Right renal cortex interstitium (tissue), 3 donors: ENCODE results near the gene PDGFD. TPM values are rescaled to one million over a fixed set of nuclear protein-coding genes. Genes with fewer than 3 reads are reported as not detected.

ENCODE experiments used
- DNase-seq, 3 donors: peaks; one replicate each; pipeline ENCODE4 v3.0.0-alpha.2; 2013; ENCODE audit warnings: low read depth in 3 of 3, low spot score in 2 of 3
- polyA plus RNA-seq, 3 donors: library from polyadenylated mRNA; unstranded; fragments of 120-200 nt; gene quantifications; one replicate each; pipeline ENCODE4 v1.2.1, GENCODE V29; 2013; ENCODE audit not compliant: insufficient read length in 3 of 3

PDGFD gene
- polyA plus RNA-seq, 3 donors: 25.2 to 33.0 (median 30.0) TPM

- DNase-seq: no peak
These were observed 154.2 kb downstream of the PDGFD start for GRCh38 chr11:104009744-104010143.

DNA sequence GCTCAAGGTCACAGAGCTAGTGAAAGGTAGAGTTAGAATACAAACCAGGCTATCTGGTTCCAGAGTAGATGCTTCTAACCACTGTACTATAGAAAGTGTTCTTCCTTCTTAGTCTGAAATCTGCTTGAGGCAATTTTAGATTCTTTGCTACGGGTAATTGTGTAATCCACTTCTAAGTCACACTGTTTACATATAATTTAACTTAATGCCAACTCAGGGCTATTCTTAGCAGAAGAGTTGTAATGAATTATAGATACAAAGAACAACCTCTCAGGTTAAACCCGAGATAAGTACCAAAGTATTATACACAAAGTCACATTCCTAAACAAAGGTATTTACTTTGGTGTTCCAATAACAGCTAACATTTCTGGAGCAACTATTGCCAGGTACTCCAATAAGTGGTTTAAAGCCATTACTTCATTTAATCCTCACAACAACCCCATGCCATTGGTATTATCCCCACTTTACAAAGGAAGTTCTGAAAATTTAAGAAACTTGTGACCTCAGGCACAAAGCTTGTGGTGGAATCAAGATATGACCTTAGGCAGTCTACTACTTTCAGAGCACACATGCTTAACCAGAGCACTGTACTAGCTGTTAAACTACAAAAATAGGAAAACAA lies 158.6 kb downstream of the PDGFD start:
- no peak for DNase-seq

DNA sequence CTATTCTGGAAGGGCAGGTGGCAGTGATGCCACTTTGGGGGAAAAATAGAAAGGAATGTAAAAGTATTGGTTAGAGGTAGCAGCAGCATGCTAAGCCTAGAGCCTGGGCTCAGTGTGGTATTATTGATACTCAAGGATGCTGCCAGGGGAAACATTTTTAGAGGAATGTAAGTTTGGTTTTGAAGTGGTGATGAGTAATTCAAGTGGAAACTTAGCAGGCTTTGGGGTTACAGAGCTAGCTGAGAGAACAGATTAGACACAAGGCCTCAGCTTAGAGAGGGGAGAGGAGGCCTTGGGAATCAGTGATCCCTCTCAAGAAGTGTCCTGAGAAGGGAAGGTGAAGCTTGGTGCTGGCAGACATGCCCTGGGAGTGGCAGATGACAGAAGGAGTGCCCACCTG lies 160.5 kb downstream of the PDGFD start:
- DNase-seq: no peak

DNA sequence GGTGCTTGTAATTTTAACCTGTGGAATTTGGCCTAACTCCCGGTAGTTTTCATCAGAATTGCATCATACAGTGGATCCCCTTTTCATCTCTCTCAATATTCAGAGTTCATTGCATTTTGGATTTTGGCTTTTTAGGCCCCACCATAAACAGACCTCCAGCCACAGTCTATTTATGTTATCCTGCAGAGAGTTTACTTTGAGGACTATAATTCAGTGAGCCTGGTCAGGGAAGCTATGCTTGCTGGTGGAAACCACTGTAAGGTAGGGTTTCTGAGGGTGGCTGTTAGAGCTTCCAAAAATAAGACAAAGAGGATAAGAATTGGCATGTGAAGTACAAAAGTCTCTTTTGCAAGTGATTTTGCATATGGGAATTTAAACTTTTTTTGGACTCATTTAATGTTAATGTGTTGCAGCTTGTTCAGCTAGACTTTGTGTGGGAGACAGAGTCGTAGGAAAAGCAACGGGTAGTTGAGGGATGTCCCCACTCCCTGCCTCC lies 162.3 kb downstream of the PDGFD start:
- no peak for DNase-seq

- no peak for DNase-seq
These were observed 163.1 kb downstream of the PDGFD start for GRCh38 chr11:104000798-104001197.

GRCh38 chr11:103998826-103999508 lies 165.0 kb downstream of the PDGFD start:
- no peak for DNase-seq

DNA sequence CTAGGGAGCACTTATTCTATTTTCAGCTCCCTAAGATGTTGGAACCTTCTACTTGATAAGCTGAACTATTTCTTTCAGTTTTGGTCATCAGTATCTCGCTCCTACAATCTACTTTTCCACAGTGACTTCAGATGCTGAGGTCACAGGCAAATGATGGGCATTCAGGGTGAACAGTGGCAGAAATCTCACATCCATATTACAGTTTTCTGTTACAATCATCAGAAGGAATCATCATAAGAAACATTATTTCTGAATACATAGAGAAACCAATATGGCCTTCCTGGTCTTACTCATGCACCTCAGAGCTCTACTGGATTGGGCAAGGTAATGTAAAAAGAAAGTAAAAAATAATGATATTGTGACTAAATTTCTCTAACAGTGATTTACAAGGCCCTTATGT lies 166.9 kb downstream of the PDGFD start:
- no peak for DNase-seq

DNA sequence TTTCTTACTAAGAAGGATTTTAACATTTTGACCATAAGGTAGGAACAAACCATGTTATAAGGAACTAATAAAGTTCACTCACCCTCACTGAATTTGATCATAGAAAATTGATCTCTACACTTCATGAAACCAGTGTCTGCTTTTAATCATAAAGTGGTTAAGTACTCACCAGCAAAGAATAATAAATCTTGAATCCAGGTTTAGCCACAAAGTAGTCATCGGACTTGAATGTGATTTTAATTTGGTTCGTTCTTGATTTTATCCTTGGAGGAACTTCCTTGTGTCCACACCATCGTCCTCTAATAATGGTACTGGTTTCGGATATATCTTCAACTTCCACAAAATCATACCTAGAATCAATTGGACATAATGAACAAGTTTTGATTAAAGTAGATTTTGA lies 168.1 kb downstream of the PDGFD start:
- DNase-seq: no peak

DNA sequence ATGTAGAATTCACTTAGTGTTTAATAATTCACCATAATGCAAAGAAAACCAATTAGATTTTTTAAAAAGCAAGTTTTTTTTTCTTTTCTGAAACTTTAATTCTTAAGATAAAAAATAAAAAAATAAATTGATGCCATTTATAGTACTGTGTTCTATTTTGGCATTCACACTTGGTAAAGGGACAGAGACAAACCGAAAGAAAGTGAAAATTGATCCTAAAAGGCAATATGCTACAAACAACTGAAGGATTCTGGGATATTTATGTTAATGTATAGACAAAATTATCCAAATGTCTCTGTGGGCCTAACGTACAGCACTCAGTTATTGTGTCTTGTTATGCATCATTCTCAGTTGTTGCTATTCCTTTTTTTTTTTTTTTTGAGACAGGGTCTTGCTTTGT lies 169.4 kb downstream of the PDGFD start:
- no peak for DNase-seq

DNA sequence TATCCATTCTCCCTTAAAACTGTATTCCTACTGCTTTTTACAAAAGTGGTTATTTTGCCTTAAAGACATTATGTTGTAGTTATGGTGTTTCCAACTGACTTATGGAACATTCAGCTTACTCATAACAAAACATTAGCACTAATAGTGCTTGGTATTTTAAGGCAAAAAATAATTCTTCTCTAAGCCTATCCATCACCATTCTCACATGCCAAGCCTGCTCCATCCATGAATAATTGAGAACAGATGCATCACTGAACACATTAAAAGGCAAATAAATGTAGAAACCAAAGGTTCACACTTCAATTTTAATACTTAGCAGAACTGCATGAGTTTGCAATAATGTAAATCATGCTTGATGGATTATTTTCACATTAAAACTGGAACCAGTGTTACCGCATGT lies 169.9 kb downstream of the PDGFD start:
- no peak for DNase-seq

DNA sequence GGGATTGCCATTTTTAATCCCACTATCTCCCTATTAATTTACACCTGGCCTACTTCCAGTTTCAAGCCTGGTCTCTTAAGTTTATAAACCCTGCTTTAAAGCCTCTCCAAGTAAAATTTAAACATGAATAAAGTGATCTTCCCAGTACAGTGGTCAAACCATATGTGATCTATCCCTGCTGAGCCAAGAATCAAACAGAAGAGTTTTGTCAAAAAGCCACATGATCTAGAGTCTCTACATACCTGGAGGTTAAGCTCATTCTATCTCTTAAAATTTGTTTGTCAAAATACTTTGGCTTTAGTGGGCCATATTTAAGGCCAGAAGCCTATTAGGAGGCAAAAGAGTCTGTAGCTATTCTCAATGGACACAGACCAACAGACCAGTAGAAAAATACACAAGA lies 170.4 kb downstream of the PDGFD start:
- no peak for DNase-seq

DNA sequence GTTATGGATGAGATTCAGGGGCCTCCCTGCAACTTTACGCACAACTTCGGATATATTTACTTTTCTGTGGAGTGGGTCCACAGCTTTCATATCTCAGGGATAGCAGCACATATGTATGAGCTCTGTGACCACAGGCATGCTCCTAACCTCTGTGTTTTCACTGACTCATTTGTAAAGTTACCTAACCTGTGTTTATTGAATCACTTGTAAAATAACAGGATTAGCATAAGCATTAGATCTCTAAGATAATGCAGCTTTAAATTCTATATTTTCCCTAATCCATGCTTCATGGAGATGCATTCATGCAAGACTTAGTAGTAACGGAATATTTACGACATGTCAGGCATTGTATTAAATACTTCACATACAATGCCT lies 175.4 kb downstream of the PDGFD start:
- DNase-seq: no peak

- no peak for DNase-seq
These were observed 176.0 kb downstream of the PDGFD start for GRCh38 chr11:103987629-103988594.

DNA sequence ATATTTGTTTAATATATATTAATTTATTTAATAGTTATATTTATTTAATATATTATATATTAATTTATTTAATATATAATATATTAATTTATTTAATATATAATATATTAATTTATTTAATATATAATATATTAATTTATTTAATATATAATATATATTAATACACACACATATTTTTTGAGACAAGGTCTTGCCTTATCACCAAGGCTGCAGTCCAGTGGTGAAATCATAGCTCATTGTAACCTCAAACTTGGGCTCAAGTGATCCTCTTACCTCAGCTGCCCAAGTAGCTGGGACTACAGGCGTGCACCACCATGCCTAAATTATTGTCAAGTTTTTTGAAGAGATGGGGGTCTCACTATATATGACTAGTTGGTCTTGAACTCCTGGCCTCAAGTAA lies 178.9 kb downstream of the PDGFD start:
- DNase-seq: no peak

- DNase-seq: no peak
These were observed 183.8 kb downstream of the PDGFD start for GRCh38 chr11:103980108-103980507.

DNA sequence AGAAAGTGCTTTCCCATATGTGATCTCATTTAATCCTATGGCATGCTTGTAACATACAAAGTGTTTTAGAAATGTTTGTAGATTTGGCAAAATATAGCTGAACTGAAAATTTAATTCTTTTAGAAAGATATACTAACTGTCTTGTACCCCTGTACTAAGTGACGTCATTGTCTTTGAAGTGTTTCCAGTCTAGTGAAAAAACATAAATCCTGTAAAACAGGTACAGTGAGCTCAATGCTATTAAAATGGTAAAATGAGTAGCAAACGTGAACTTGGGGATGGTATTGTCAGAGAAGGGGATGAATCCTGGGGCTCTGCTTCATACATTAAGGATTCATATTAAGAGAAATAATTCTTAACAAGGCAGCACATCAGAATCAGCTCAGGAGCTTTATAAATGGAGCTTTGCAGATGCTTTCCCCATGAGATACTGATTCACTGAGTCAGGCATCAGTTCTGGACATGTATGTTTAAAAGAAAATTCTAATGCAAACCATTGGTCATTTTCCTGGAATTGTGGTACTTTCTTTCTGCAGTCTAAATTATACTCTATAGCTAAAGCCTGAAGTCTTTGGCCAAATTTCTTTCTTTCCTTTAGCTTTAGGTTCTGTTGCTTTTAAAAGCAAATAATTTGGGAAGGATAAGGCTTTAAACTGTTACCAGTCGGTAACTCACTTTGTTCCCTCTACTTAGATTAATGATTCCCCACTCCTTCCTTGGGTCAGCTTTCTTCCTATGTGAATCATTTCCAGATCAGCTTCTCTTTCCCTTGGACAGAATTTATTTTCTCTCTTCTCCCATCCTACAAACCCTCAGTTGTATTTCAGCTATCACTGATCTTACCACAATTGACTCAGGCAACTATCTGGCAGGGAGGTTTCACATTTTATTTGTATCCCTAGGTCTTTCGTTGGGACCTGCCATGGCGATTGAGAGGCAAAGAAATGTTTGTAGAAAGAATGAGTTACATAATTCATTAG lies 185.0 kb downstream of the PDGFD start:
- DNase-seq: no peak

DNA sequence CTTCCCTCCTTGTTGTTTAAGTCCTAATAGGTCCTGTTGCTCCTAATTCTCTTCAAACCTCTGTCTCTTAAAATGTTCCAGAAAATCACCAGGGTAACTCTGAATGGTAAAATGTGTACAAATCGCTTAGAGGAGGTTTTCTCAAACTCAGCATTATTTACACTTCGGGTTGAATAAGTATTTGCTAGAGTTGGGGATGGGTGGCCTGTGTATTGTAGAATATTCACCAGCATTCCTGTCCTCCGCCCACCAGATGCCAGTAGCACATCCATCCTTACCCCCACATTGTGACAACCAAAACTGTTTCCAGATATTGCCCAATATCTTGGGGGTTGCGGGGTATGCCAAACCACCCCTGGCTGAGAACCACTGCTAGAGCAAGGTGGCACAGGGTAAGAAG lies 191.9 kb downstream of the PDGFD start:
- DNase-seq: no peak

- DNase-seq: no peak
These were observed 193.2 kb downstream of the PDGFD start for GRCh38 chr11:103970701-103971249.

DNA sequence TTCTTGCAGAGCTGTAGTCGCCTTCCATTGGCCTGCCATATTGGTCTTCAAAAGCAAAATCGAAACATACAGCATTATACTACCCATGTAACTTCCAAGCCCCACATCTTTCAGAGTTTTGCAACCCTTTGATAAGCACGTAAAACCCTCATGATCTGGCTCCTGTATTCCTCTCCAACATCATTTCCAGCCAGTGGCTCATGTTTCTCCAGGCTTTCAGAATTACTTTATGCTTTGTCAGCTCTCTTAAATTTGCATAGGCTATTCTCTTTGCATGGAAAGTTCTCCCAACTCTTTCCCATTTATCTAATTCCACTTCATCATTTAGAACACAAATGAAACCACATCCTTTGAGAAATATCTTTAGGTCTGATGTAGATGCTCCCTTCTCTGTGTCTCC lies 195.3 kb downstream of the PDGFD start:
- no peak for DNase-seq

DNA sequence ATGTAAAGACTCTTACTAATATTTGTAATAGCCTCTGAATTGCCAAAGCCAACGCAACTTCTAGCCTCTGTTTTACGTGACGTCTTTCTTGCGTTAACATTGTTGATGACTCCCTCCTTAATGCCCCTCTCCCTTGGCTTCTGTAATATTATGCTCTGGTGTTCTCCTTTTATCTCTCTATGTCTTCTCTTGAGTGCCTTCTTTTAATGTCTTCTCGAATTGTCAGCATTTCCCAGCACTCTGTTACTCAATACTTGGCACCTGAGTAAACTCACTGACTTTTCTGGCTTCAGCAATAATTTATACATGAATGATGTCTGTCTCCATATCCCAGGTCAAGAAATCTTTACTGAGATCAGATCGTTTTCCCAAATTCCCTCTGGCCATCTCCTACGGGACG lies 196.0 kb downstream of the PDGFD start:
- DNase-seq: no peak
